GM21786 (cell line): ENCODE results near the gene FSD1L.
"Not testable (repeated sequence)": the region's sequence is repeated elsewhere in the genome, so short reads cannot be mapped to it uniquely, and the experiment has no call there.

ENCODE experiments used
- ATAC-seq: cut with Tn5 transposase; IDR thresholded peaks from one replicate; pipeline ENCODE4 v1.9.1; 2021; ENCODE audit not compliant: unreplicated experiment

FSD1L gene

GRCh38 chr9:105479846-105480245, 32.0 kb downstream of the FSD1L start:
- no peak for ATAC-seq

DNA sequence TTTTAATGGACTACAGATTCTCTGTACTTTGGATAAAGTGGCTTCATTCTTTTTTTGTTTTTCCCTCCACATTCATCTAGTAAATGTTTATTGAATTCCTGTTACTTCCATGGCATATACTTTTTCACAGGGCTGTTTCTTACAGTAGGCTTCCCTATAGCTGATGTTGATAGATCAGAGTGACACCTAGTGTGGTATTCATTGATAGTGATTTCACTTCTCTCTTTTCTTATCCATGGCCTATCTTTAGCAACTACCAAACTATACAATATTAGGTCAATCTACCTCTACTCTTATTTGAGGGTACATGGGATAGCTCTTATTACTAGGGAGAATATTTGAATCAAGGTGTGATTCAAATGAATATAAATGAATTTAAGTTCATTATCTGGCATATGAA, 35.8 kb downstream of the FSD1L start:
- ATAC-seq: peak; percentile 81

- ATAC-seq: no peak
Measured at GRCh38 chr9:105484226-105484625, 36.4 kb downstream of the FSD1L start.

- no peak for ATAC-seq
Measured at GRCh38 chr9:105485131-105485530, 37.3 kb downstream of the FSD1L start.

GRCh38 chr9:105496826-105497225, 49.0 kb downstream of the FSD1L start:
- no peak for ATAC-seq

DNA sequence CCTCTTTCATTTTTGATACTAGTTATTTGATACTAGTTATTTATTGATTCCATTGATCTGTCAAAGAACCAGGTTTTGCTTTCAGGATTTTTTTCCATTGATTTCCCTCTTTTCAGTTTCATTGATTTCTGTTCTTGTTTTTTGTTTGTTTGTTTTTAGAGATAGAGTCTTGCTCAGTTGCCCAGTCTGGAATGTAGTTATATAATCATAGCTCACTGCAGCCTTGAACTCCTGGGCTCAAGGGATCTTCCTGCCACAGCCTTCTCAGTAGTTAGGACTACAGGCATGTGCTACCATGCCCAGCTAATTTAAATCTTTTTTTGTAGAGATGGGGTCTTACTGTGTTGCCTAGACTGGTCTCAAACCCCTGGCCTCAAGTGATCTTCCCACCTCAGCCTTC, 49.9 kb downstream of the FSD1L start:
- ATAC-seq: no peak

GRCh38 chr9:105500108-105500766, 52.4 kb downstream of the FSD1L start:
- peak; percentile 90 for ATAC-seq

DNA sequence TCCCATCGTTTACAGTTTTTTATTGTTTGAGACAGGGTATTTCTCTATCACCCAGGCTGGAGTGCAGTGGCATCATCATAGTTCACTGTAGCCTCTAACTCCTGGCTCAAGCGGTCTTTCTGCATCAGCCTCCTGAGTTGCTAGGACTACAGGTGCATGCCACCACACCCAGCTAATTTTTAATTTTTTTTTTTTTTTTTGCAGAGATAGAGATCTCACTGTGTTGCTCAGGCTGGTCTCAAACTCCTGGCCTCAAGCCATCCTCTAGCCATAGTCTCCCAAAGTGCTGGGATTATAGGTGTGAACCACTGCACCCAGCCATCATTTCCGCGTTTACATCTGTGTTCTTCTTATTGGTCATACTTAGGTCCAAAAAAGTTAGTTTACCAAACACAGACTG, 53.6 kb downstream of the FSD1L start:
- no peak for ATAC-seq

GRCh38 chr9:105502276-105502675, 54.4 kb downstream of the FSD1L start:
- ATAC-seq: no peak

DNA sequence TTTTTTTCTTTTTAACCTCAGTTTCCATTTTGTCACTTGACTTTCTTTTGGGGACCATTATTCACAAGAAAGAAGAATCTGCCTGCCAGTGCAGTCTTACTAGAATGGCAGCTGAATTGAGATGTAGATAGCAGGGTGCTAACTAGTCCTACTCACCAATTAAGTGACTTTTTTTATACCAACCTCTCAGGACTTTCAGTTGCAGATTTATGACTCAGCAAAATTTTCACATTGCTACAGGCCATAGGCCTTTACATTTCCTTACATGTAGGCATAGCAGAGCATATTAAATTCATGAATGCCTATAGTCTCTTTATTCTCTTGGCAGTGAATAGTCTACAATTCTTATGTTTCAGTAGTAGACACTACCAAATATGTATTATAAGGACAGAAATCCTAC, 56.0 kb downstream of the FSD1L start:
- peak; percentile 34 for ATAC-seq

- no peak for ATAC-seq
Measured at GRCh38 chr9:105507096-105507790, 59.4 kb downstream of the FSD1L start.

DNA sequence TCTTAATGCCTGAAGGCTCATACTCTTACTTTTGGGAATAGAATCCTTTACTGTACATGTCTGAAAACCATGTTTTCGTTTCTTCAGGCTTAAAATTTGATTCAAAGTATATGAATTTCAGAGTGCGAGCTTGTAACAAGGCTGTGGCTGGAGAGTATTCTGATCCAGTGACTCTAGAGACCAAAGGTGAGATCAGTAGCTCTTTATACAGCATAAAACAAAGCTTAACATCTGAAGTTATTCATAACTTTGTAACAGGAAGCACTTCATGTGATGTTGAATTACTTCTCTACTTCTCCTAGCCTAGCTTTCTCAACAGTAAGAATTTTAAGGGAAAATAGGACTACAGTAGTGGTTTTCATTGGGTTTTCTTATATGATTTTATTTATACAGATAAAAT, 60.7 kb downstream of the FSD1L start:
- ATAC-seq: no peak

DNA sequence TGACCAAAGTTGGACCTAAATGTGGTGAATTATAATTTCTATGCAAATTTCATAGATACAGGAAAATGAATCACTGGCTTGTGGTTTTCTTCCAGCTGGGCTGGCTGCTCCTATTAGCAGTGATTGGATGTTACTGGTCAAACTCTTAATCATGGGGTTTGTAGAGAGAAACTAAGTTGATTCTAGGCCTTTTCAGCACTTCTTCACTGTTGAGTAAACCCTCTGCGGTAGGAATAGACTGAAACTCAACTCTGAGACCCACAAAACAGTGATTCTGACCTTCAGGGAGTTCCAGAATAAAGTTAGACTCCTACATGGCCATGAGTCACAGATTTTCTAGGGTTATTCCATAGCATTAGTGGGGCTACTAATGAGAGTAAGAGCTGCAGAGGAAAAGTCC, 62.2 kb downstream of the FSD1L start:
- peak; percentile 68 for ATAC-seq

DNA sequence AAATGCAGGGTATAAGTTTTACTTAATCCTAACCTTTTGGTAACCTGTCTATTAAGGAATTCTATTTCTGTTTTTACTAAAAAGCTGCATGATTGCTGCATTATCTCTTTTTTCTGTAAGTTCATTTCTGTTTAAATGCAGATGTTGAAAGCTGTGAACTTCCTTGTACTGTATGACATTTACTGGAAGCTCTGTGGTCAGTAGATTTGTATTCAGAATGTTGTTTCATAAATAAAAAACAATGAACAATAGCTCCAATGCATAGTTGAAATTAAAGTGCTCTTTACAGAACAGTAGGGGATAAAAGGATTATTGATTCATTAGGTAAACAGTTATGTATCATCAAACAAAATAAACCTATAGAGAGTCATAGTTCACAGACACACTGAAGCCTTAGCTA, 63.6 kb downstream of the FSD1L start:
- ATAC-seq: no peak

GRCh38 chr9:105515811-105516413, 68.1 kb downstream of the FSD1L start:
- no peak for ATAC-seq

DNA sequence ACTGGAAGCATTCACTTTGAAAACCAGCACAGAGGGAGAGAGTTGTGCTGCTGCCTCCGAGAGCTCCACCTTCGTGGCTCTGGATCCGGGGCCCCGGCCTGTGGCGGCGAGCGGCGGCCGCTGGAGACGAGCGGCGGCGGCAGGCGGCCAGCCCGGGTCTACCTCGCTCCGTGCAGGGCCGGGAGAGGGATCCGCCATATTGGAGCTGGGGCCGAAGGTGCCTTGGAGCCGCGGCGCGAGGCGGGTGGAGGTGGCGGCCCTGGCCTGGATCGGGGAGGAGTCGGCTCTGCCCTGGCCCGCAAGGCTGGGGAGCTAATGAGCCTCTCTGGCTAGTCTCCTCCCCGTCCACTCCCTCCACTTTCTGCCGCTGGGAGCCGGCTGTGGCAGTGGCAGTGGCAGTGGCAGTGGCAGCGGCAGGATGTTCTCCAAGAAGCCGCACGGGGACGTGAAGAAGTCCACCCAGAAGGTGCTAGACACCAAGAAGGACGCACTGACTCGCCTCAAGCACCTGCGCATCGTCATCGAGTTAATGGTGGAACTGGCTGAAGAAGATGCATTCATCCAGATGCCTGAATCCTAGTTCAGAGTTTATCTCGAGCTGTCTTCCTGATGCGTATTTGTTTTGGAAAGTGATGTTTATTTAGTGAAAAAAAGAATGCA, 72.0 kb downstream of the FSD1L start:
- not testable (repeated sequence) for ATAC-seq

- ATAC-seq: not testable (repeated sequence)
Measured at GRCh38 chr9:105520992-105521391, 73.2 kb downstream of the FSD1L start.

- peak; percentile 90 for ATAC-seq
Measured at GRCh38 chr9:105522618-105523385, 75.0 kb downstream of the FSD1L start.

DNA sequence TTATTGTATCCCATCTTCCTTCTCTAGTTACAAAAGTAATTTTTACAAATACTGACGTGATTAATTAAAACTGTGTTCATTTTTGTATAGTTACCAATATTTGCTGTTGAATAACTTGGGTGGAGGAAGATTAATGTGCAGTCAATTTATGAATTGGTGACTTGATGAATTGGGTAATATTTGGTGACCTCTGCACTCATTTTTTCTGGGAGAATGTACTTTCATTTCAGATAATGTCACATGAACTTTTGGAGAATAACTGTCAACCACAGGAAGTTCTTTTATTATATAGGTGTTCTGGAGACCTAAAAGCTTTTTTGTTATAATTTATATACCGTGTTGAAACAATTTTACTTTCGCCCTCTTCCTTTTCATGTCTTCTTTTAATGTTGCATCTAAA, 83.7 kb downstream of the FSD1L start:
- no peak for ATAC-seq

DNA sequence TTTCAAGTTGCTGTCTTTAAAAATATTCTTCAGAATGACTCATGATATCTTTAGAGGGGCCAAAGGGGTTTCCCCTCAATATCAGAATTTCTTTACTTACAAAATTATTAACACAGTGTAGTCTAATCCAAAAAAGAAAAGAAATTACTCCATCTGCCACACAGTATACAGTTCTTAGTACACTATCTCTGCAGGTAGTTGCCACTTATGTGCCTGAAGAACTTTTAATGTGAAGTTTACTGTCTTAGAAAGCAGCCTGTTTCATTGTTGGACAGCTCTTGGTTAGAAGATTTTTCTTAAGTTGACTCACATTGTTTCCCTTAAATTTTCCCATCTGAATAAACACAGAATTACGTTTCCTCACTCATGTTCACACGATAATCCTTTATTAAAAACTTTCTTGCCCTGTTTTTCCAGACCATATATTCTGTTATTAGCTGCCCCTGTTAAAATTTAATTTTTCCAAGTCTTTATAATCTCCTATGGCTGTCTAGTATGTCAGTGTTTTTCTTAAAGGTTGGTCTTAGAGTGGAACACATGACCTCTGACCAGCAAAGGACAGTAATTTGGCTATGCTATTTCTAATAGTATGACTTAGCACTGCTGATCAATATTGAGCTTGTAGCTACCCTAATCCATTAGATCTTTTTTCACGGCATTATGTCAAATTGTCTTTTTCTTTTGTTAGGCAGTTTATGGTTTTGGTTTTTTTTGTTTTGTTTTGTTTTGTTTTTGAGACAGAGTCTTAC, 88.3 kb downstream of the FSD1L start:
- peak; percentile 68 for ATAC-seq
